Heart right ventricle (tissue), 16 donors: ENCODE data around the gene CDHR3. TPM values are rescaled to one million over a fixed set of nuclear protein-coding genes. Genes with fewer than 3 reads are reported as not detected.

Experiments
- ATAC-seq, 8 donors: fragments of 200-7000 bp; cut with Tn5 transposase; one replicate each; pipeline ENCODE4 v1.9.1; 2020; ENCODE audit warnings: mild to moderate bottlenecking in 8 of 8, moderate library complexity in 8 of 8, moderate number of reproducible peaks in 1 of 8
- DNase-seq, 2 donors: peaks; one replicate each; pipeline ENCODE4 v3.0.0-alpha.2; 2020
- H3K27ac ChIP-seq, 10 donors: fragments of 200-600 bp; sonication (generic) in 2 of 10; one replicate each; pipeline versions ENCODE4 v1.5.0 to v1.8.0; 2020 to 2022; ENCODE audit warnings: mild to moderate bottlenecking in 3 of 10
- H3K27me3 ChIP-seq, 7 donors: fragments of 200-600 bp; one replicate each; pipeline ENCODE4 v1.8.0; 2021 to 2022; ENCODE audit warnings: mild to moderate bottlenecking in 2 of 7
- H3K36me3 ChIP-seq, 9 donors: fragments of 200-600 bp; sonication (generic) in 1 of 9; one replicate each; pipeline versions ENCODE4 v1.5.0 to v1.8.0; 2020 to 2022; ENCODE audit warnings: mild to moderate bottlenecking in 2 of 9
- H3K4me1 ChIP-seq, 9 donors: fragments of 200-600 bp; sonication (generic) in 1 of 9; one replicate each; pipeline versions ENCODE4 v1.5.0 to v1.8.0; 2020 to 2022; ENCODE audit warnings: mild to moderate bottlenecking in 4 of 9
- H3K4me3 ChIP-seq, 10 donors: fragments of 200-600 bp; sonication (generic) in 2 of 10; one replicate each; pipeline versions ENCODE4 v1.5.0 to v1.8.0; 2020 to 2022; ENCODE audit warnings: mild to moderate bottlenecking in 7 of 10, moderate library complexity in 2 of 10
- H3K9me3 ChIP-seq, 11 donors: fragments of 200-600 bp in 10 of 11; sonication (generic) in 2 of 11; one replicate each; pipeline versions ENCODE4 v1.5.0 to v1.8.0; 2013 to 2022; ENCODE audit warnings: mild to moderate bottlenecking in 2 of 11, control low read depth in 1 of 11, moderate library complexity in 1 of 11
- WGBS, 2 donors: extraction: QIAGEN DNeasy Blood & Tissue Kit; methylation state at CpG; one replicate each; pipeline ENCODE4 v1.1.7; 2013; ENCODE audit warnings: inconsistent platforms in 1 of 2; 5-methylcytosine and 5-hydroxymethylcytosine counted together
- intact Hi-C, 10 donors: fragments of 100-400 bp; cut with DNase I; formaldehyde crosslinking; loops; one replicate each; pipeline versions ENCODE4 v1.11.1 to v1.14.2; 2022
- polyA plus RNA-seq, 2 donors: library from polyadenylated mRNA; stranded (reverse); fragments of 200-250 nt; gene quantifications; one replicate each; pipeline ENCODE4 v1.2.3, GENCODE V29; 2013
- total RNA-seq, 10 donors: library from RNA; stranded (reverse); fragmentation: NEBNext Ultra II Directional in 3 of 10; extraction: Animal tissue kit (Norgen Biotek cat#: 25700) in 3 of 10; gene quantifications; one replicate each; pipeline versions ENCODE4 v1.2.1 to v1.2.4, GENCODE V29; 2021 to 2023
- TF ChIP-seq, protein P1 (sequence below), 9 donors: fragments of 200-600 bp; sonication (generic) in 2 of 9; IDR thresholded peaks; one replicate each; pipeline versions ENCODE4 v1.5.0 to v1.8.0; 2021 to 2022; ENCODE audit warnings: antibody characterized with exemption in 9 of 9, mild to moderate bottlenecking in 5 of 9, moderate library complexity in 1 of 9
- donor health status: Arrhythmogenic right ventricular cardiomyopathy.
- donor health status: ischemic (EF 13 %, LVEDD 7.1; RV severe dilation, severe dysfunction).
- donor health status: healthy with polysubstance abuse.
- donor health status: DM: no; HTN: yes; CAD: no.
- donor health status: DM: no; HTN: no; CAD: no.
- donor health status: ischemic (EF 25% LVEDD 6.9; RV normal size, moderate dysfunction).
- donor health status: ischemic (EF 25% LVEDD 5.7; RV mildly dilated, moderate dysfunction).
- donor health status: healthy.
- donor health status: DM: yes; HTN: yes; CAD: no.
- donor health status: Ischemic cardiomyopathy.
- donor health status: ischemic (EF 35%, LVEDD 5.7; RV mildly dilated, moderate dysfunction).
- donor health status: nonischemic (EF 11% LVEDD 7.7; RV severe dilation, severe dysfunction).
- donor health status: DM: yes; HTN: yes; CAD: no.
- donor health status: PGD.
- donor health status: ischemic (EF 29% LVEDD 5.4; RV normal size, mild dysfunction).
- donor health status: nonischemic (EF 23%, LVEDD 6.1; RV moderate dilation, normal function).

The CDHR3 gene
- total and polyA plus RNA-seq, 12 donors: 0.59 to 14.2 (median 1.9) TPM

DNA sequence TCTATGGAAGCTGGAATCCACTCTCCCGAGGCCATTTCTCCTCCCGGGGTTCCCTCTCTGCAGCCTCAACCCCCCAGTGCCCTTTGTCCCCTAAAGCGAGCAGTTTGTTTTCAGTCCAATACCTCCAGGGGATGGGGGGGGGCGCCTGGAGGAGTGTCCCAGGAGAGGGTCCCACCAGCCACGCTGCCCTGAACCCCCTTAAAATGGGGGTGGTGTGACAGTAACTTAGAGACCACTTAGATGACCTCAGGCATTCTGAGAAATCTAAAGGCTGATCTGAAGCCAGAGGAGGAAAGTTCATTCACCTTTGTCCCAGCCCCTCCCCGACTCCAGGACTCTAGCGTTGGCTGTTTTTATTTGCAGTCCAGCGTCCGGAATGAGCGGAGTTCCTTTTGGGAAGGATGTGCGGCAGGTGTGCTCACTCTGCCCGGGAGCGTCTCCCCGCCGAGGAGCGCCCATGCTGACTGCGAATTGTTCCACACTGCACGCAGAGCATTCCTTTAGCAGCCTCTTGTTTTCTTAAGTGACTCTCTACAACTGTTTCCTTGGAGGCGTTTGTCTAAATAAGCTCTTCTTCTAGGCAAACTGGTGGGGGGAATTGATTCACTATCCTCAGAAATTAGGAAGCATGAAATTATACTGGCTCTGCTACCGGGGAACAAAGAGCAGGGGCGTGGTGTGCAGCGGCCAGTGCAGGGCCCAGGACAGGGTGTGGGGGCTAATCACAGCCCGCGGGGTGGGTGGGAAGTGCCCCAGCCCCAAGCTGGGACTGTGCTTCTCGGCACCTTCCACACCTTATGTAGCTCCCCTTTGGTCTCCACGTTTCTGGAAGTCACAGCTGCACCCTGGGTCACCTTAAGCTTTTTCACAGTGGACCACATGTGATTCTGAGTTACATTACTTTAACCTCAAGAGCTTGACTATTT is 102.8 kb downstream of the CDHR3 start:
- peak overlapping the region in 8 of 10 donors; percentile 15 to 48 (median 36) for H3K4me3 ChIP-seq
- TF ChIP-seq, protein P1, sequence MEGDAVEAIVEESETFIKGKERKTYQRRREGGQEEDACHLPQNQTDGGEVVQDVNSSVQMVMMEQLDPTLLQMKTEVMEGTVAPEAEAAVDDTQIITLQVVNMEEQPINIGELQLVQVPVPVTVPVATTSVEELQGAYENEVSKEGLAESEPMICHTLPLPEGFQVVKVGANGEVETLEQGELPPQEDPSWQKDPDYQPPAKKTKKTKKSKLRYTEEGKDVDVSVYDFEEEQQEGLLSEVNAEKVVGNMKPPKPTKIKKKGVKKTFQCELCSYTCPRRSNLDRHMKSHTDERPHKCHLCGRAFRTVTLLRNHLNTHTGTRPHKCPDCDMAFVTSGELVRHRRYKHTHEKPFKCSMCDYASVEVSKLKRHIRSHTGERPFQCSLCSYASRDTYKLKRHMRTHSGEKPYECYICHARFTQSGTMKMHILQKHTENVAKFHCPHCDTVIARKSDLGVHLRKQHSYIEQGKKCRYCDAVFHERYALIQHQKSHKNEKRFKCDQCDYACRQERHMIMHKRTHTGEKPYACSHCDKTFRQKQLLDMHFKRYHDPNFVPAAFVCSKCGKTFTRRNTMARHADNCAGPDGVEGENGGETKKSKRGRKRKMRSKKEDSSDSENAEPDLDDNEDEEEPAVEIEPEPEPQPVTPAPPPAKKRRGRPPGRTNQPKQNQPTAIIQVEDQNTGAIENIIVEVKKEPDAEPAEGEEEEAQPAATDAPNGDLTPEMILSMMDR (IDR thresholded peaks at IDR 0.05): no peak
- no peak for DNase-seq
- peaks cover 3 to 65% (median 48%) of the 10 kb centered on the region in 9 donors for H3K4me1 ChIP-seq
- H3K27me3 ChIP-seq: no peaks in the 10 kb centered on the region
- intact Hi-C loops: loop anchor here in 8 of 10 donors (1.0 to 10.0 kb wide), 7 partner anchors 41 to 87 kb away; partner anchors contain the start of gene SYPL1 (in 6 of the 8)
- H3K9me3 ChIP-seq: no peaks in the 10 kb centered on the region
- H3K36me3 ChIP-seq: no peaks in the 10 kb centered on the region
- peak overlapping the region; percentile 39 to 94 (median 86) for H3K27ac ChIP-seq
- WGBS, 2 donors: 35 to 55% methylated on average over 26 of the region's 26 CpGs
- peak in 5 of 8 donors; percentile 6 to 34 (median 19) for ATAC-seq

DNA sequence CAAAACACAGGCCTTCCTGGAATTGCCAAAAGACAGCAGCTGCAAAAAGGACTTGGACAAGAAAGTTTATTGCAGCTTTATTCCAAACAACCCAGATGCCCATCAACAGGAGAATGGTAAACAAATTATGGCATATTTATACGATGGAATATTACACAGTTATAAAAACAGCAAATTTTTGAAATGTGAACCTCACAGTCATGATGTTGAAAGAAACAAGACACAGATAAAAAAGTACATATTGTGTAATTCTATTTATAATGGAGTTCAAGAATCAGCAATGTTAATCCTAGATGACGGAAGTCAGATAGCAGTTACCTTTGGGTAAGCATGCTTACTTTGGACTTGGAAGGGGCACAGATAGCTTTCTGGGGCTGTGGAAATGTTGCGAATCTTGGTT is 104.6 kb downstream of the CDHR3 start:
- peaks cover 6 to 80% (median 66%) of the 10 kb centered on the region in 9 donors for H3K4me1 ChIP-seq
- no peak overlapping the region for H3K27ac ChIP-seq
- no peak for DNase-seq
- intact Hi-C loops: loop anchor here in 4 of 10 donors (5.0 to 10.0 kb wide), 3 partner anchors 40 to 47 kb away; partner anchors contain the start of gene SYPL1 (in 3 of the 4)
- H3K9me3 ChIP-seq: no peaks in the 10 kb centered on the region
- WGBS, 2 donors: 64 to 95% methylated on average over 3 of the region's 3 CpGs
- no peak overlapping the region for H3K4me3 ChIP-seq
- no peaks in the 10 kb centered on the region for H3K27me3 ChIP-seq
- no peak for ATAC-seq
- TF ChIP-seq, protein P1 (IDR thresholded peaks at IDR 0.05): no peak
- H3K36me3 ChIP-seq: no peaks in the 10 kb centered on the region

DNA sequence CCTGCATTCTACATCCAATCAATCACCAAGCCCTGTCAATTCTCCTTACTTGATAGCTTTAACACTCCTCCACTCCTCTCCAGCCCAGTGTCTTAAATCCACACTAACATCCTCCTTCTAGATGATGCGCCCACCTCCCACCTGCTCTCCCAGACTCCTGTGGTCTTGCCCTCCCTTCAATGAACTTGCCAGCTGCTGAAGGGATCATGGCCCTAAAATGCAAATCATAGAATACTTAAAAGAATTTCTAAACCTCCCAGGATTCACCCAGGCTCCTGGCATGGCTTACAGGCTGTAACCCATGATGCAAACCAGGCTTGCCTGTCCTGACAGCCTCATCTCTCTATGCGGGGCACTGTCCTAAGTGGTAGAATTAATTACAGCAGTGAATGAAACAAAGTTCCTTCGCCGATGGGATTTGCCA is 105.5 kb downstream of the CDHR3 start:
- ATAC-seq: no peak
- no peak overlapping the region for H3K4me3 ChIP-seq
- H3K9me3 ChIP-seq: no peaks in the 10 kb centered on the region
- peaks cover 6 to 82% (median 75%) of the 10 kb centered on the region in 9 donors for H3K4me1 ChIP-seq
- DNase-seq: no peak
- no peaks in the 10 kb centered on the region for H3K36me3 ChIP-seq
- no peaks in the 10 kb centered on the region for H3K27me3 ChIP-seq
- intact Hi-C loops: loop anchor here in 4 of 10 donors (5.0 to 10.0 kb wide), 3 partner anchors 39 to 46 kb away; partner anchors contain the start of gene SYPL1 (in 3 of the 4)
- WGBS, 2 donors: 80% methylated on average over 4 of the region's 4 CpGs
- peak overlapping the region in 3 of 10 donors; percentile 42 to 69 (median 48) for H3K27ac ChIP-seq
- TF ChIP-seq, protein P1 (IDR thresholded peaks at IDR 0.05): no peak

DNA sequence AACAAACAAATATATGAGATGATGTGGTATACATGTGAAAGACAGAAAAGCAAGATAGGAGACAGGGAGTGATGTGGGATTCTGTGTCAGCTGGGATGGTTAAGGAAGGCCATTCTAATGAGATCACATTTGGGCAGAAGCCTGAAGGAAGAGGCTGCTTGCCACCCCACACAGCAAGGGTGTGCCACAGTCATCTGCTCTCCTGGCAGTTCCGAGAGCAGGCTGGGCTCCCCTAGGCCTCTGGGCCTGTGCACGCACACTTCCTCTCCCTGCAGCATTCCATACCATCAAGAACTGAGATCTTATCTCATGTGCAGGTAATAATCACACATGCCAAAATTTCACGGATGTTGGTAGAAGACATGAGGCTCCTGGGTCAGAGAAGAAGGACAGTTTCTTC is 105.9 kb downstream of the CDHR3 start:
- 46 to 60% methylated on average over 3 of the region's 3 CpGs for WGBS, 2 donors
- Histone ChIP-seq H3K4me3 (no peak overlapping the region), H3K9me3 (no peaks in the 10 kb centered on the region), H3K4me1 (peaks cover 6 to 82% (median 77%) of the 10 kb centered on the region in 9 donors), H3K36me3 (no peaks in the 10 kb centered on the region), H3K27ac (peak overlapping the region in 4 of 10 donors; percentile 42 to 69 (median 46)), H3K27me3 (no peaks in the 10 kb centered on the region)
- TF ChIP-seq, protein P1 (IDR thresholded peaks at IDR 0.05): no peak
- ATAC-seq (peak in 1 of 8 donors; percentile 29), DNase-seq (no peak)
- intact Hi-C loops: loop anchor here in 4 of 10 donors (5.0 to 10.0 kb wide), 3 partner anchors 38 to 46 kb away; partner anchors contain the start of gene SYPL1 (in 3 of the 4)
